Psoas muscle (tissue), 8 donors: ENCODE measurements around the gene LRP1B. TPM values are rescaled to one million over a fixed set of nuclear protein-coding genes. Genes with fewer than 3 reads are reported as not detected.

Source experiments
- ATAC-seq, 4 donors: fragments of 200-7000 bp; cut with Tn5 transposase; one replicate each; pipeline ENCODE4 v1.9.1; 2020; ENCODE audit warnings: moderate library complexity in 3 of 4, mild to moderate bottlenecking in 2 of 4
- DNase-seq, 2 donors: peaks; one replicate each; pipeline ENCODE4 v3.0.0-alpha.2; 2020
- H3K27ac ChIP-seq: fragments of 200-600 bp; one replicate; pipeline ENCODE4 v1.8.0; 2022
- H3K27me3 ChIP-seq, 3 donors: fragments of 200-600 bp in 1 of 3; one replicate each; pipeline versions ENCODE4 v1.6.1 to v1.8.0; 2013 to 2022; ENCODE audit warnings: low read length in 2 of 3, mild to moderate bottlenecking in 2 of 3, moderate library complexity in 1 of 3; ENCODE audit not compliant: insufficient read depth in 3 of 3
- H3K36me3 ChIP-seq, 2 donors: fragments of 200-600 bp in 1 of 2; one replicate each; pipeline versions ENCODE4 v1.6.1 to v1.8.0; 2013 to 2022; ENCODE audit warnings: low read depth in 1 of 2, mild to moderate bottlenecking in 1 of 2, moderate library complexity in 1 of 2; ENCODE audit not compliant: insufficient read depth in 1 of 2
- H3K4me1 ChIP-seq: fragments of 200-600 bp; one replicate; pipeline ENCODE4 v1.8.0; 2022
- H3K4me3 ChIP-seq: fragments of 200-600 bp; one replicate; pipeline ENCODE4 v1.8.0; 2022; ENCODE audit warnings: mild to moderate bottlenecking
- H3K9me3 ChIP-seq: fragments of 200-600 bp; one replicate; pipeline ENCODE4 v1.8.0; 2022
- CTCF ChIP-seq: fragments of 200-600 bp; IDR thresholded peaks from one replicate; pipeline ENCODE4 v1.8.0; 2022; ENCODE audit warnings: antibody characterized with exemption
- WGBS, 3 donors: extraction: QIAGEN DNeasy Blood & Tissue Kit; methylation state at CpG; one replicate each; pipeline versions ENCODE4 v1.1.6 to v1.1.7; 2013; 5-methylcytosine and 5-hydroxymethylcytosine counted together
- intact Hi-C, 2 donors: fragments of 100-400 bp; cut with DNase I; formaldehyde crosslinking; loops; one replicate each; pipeline versions ENCODE4 v1.11.0 to v1.14.2; 2022
- polyA plus RNA-seq, 3 donors: library from polyadenylated mRNA; stranded (reverse); fragments of 200-250 nt; gene quantifications; one replicate each; pipeline ENCODE4 v1.2.3, GENCODE V29; 2013
- total RNA-seq, 4 donors: library from RNA; stranded (reverse); fragmentation: NEBNext Ultra II Directional in 2 of 4; extraction: Animal tissue kit (Norgen Biotek cat#: 25700) in 2 of 4; gene quantifications; one replicate each; pipeline versions ENCODE4 v1.2.1 to v1.2.4, GENCODE V29; 2021 to 2023
- donor health status: healthy with polysubstance abuse.
- donor health status: DM: no; HTN: no; CAD: no; lungs with moderate emphysema.
- donor health status: Bipolar disorder and iron deficiency.
- donor health status: healthy.
- donor health status: DM: yes; HTN: yes; CAD: no.
- donor health status: DM: no; HTN: no; CAD: no.
- donor health status: DM: no; HTN: no; CAD: no.
- donor health status: DM: yes; HTN: yes; CAD: no.

The LRP1B gene
- total and polyA plus RNA-seq, 7 donors: 0.33 to 3.3 (median 0.95) TPM

GRCh38 chr2:141666191-141666590, 464.6 kb downstream of the LRP1B start:
- no peak for TF ChIP-seq CTCF
- intact Hi-C loops: no loop called here
- Histone ChIP-seq H3K36me3 (no peaks in the 10 kb centered on the region), H3K4me3 (no peak overlapping the region), H3K27me3 (no peaks in the 10 kb centered on the region), H3K4me1 (no peaks in the 10 kb centered on the region), H3K27ac (no peak overlapping the region), H3K9me3 (no peaks in the 10 kb centered on the region)
- DNase-seq (no peak), ATAC-seq (no peak)

- Histone ChIP-seq H3K36me3 (no peaks in the 10 kb centered on the region), H3K27ac (no peak overlapping the region), H3K4me3 (no peak overlapping the region), H3K27me3 (no peaks in the 10 kb centered on the region), H3K4me1 (no peaks in the 10 kb centered on the region), H3K9me3 (no peaks in the 10 kb centered on the region)
- no peak for ATAC-seq
- intact Hi-C loops: no loop called here
- DNase-seq: no peak
- 83 to 87% (median 84%) methylated on average over 8 of the region's 8 CpGs for WGBS, 3 donors
- TF ChIP-seq CTCF: no peak
Measured at GRCh38 chr2:141660232-141660631, 470.6 kb downstream of the LRP1B start.

DNA sequence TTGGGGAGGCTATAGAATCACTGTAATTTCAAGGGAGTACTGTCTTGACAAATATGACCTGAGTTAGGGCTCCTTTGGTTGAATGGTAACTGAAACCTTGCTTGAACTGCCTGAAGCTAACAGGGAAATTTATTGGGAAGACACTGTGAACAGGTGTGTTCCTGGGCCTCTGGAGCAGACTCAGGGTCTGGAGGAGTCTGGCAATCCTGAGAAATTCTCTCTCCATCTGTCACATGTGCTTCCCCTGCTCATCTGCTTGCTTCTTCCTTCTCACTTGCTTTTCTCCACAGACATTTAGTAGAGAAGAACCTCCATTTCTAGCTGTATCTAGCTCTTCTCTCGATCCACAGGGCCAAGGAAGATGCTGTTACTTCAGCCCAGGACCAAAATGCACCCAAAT, 476.5 kb downstream of the LRP1B start:
- intact Hi-C loops: no loop called here
- Histone ChIP-seq H3K9me3 (no peaks in the 10 kb centered on the region), H3K27me3 (no peaks in the 10 kb centered on the region), H3K4me1 (no peaks in the 10 kb centered on the region), H3K27ac (no peak overlapping the region), H3K36me3 (no peaks in the 10 kb centered on the region), H3K4me3 (no peak overlapping the region)
- ATAC-seq: no peak
- WGBS, 3 donors: 25 to 67% (median 61%) methylated on average over 1 of the region's 1 CpG
- no peak for DNase-seq
- TF ChIP-seq CTCF: no peak

GRCh38 chr2:141653184-141653583, 477.6 kb downstream of the LRP1B start:
- no peak for DNase-seq
- no peaks in the 10 kb centered on the region for H3K4me1 ChIP-seq
- 76 to 84% (median 76%) methylated on average over 2 of the region's 2 CpGs for WGBS, 3 donors
- ATAC-seq: no peak
- TF ChIP-seq CTCF: no peak
- H3K4me3 ChIP-seq: no peak overlapping the region
- H3K27me3 ChIP-seq: no peaks in the 10 kb centered on the region
- no peak overlapping the region for H3K27ac ChIP-seq
- intact Hi-C loops: no loop called here
- no peaks in the 10 kb centered on the region for H3K9me3 ChIP-seq
- H3K36me3 ChIP-seq: no peaks in the 10 kb centered on the region

GRCh38 chr2:141652308-141652707, 478.5 kb downstream of the LRP1B start:
- Histone ChIP-seq H3K27me3 (no peaks in the 10 kb centered on the region), H3K27ac (no peak overlapping the region), H3K9me3 (no peaks in the 10 kb centered on the region), H3K4me3 (no peak overlapping the region), H3K36me3 (no peaks in the 10 kb centered on the region), H3K4me1 (no peaks in the 10 kb centered on the region)
- ATAC-seq: no peak
- no peak for DNase-seq
- TF ChIP-seq CTCF: no peak
- intact Hi-C loops: no loop called here
